Measurements from ENCODE around the gene TMEM35B. TPM values are rescaled to one million over a fixed set of nuclear protein-coding genes. Genes with fewer than 3 reads are reported as not detected.
A peak's percentile ranks its signal among the peaks of the same experiment; 100 is the strongest.

Gene TMEM35B
- total and polyA plus RNA-seq, 2 donors (not counting 1 experiment from before 2014, with no cell fraction given), result 36.0 to 45.0 TPM

- Histone ChIP-seq H3K4me1 (ENCODE audit: control insufficient read depth, extremely low read depth, insufficient read depth, low read length) (peaks cover 5% of the 10 kb centered on the region), H3K36me3 (ENCODE audit: control insufficient read depth, insufficient read depth, low read length) (peaks cover 4% of the 10 kb centered on the region), H4K20me1 (ENCODE audit: control insufficient read depth, extremely low read depth, insufficient read depth, low read length) (no peaks in the 10 kb centered on the region), H3K9me3 (ENCODE audit: control insufficient read depth, insufficient read depth, low read depth, low read length) (no peaks in the 10 kb centered on the region), H3K79me2 (ENCODE audit: control insufficient read depth, insufficient read depth, low read length) (peaks cover 15% of the 10 kb centered on the region), H3K27me3 (ENCODE audit: control insufficient read depth, insufficient read depth, low read length) (no peaks in the 10 kb centered on the region), H3K9ac (ENCODE audit: insufficient read depth, low read length) (peak overlapping the region; percentile 81), H3K4me3 (replicated peaks in 1 of 4; ENCODE audit: control extremely low read depth in 1 of 4, insufficient read depth in 1 of 4, low read depth in 3 of 4, low read length in 4 of 4) (peak overlapping the region; percentile 55 to 87 (median 71)), H3K4me2 (ENCODE audit: extremely low read depth, insufficient read depth, low read length) (peak overlapping the region; percentile 96), H2AFZ (ENCODE audit: low read length) (peak overlapping the region; percentile 75), H3K27ac (ENCODE audit: insufficient read depth, low read length) (peak overlapping the region; percentile 80)
- DNase-seq (ENCODE audit: low read depth in 2 of 2), result peak in 1 of 2 donors; percentile 42
- TF ChIP-seq CTCF (conservative IDR thresholded peaks at IDR 0.05 in 1 of 2, IDR thresholded peaks at IDR 0.05 in 1 of 2; ENCODE audit: low read depth in 1 of 2, low read length in 2 of 2) (no peak), EZH2 (IDR thresholded peaks at IDR 0.05; ENCODE audit: low read length, missing control alignments) (no peak)
Observed at GRCh38 chr1:34984435-34984792, 733 bp downstream of the TMEM35B start.

GRCh38 chr1:34983700-34984355, 1.3 kb downstream of the TMEM35B start:
- H3K27me3 ChIP-seq (ENCODE audit: control insufficient read depth, insufficient read depth, low read length), result no peaks in the 10 kb centered on the region
- TF ChIP-seq EZH2 (IDR thresholded peaks at IDR 0.05; ENCODE audit: low read length, missing control alignments) (no peak), CTCF (conservative IDR thresholded peaks at IDR 0.05 in 1 of 2, IDR thresholded peaks at IDR 0.05 in 1 of 2; ENCODE audit: low read depth in 1 of 2, low read length in 2 of 2) (no peak)
- H4K20me1 ChIP-seq (ENCODE audit: control insufficient read depth, extremely low read depth, insufficient read depth, low read length), result no peaks in the 10 kb centered on the region
- peaks cover 5% of the 10 kb centered on the region for H3K4me1 ChIP-seq (ENCODE audit: control insufficient read depth, extremely low read depth, insufficient read depth, low read length)
- H3K9ac ChIP-seq (ENCODE audit: insufficient read depth, low read length), result peak overlapping the region; percentile 81
- H2AFZ ChIP-seq (ENCODE audit: low read length), result peak overlapping the region; percentile 75
- H3K4me3 ChIP-seq (replicated peaks in 1 of 4; ENCODE audit: control extremely low read depth in 1 of 4, insufficient read depth in 1 of 4, low read depth in 3 of 4, low read length in 4 of 4), result peak overlapping the region; percentile 55 to 87 (median 71)
- H3K79me2 ChIP-seq (ENCODE audit: control insufficient read depth, insufficient read depth, low read length), result peaks cover 15% of the 10 kb centered on the region
- H3K4me2 ChIP-seq (ENCODE audit: extremely low read depth, insufficient read depth, low read length), result peak overlapping the region; percentile 96
- DNase-seq (ENCODE audit: low read depth in 2 of 2), result peak in 1 of 2 donors; percentile 56
- H3K9me3 ChIP-seq (ENCODE audit: control insufficient read depth, insufficient read depth, low read depth, low read length), result no peaks in the 10 kb centered on the region
- H3K27ac ChIP-seq (ENCODE audit: insufficient read depth, low read length), result peak overlapping the region; percentile 80
- peaks cover 4% of the 10 kb centered on the region for H3K36me3 ChIP-seq (ENCODE audit: control insufficient read depth, insufficient read depth, low read length)

GRCh38 chr1:34982820-34983376, 2.2 kb downstream of the TMEM35B start:
- H3K79me2 ChIP-seq (ENCODE audit: control insufficient read depth, insufficient read depth, low read length), result peaks cover 15% of the 10 kb centered on the region
- no peaks in the 10 kb centered on the region for H4K20me1 ChIP-seq (ENCODE audit: control insufficient read depth, extremely low read depth, insufficient read depth, low read length)
- H3K9me3 ChIP-seq (ENCODE audit: control insufficient read depth, insufficient read depth, low read depth, low read length), result no peaks in the 10 kb centered on the region
- H3K27ac ChIP-seq (ENCODE audit: insufficient read depth, low read length), result no peak overlapping the region
- H3K9ac ChIP-seq (ENCODE audit: insufficient read depth, low read length), result no peak overlapping the region
- peaks cover 5% of the 10 kb centered on the region for H3K4me1 ChIP-seq (ENCODE audit: control insufficient read depth, extremely low read depth, insufficient read depth, low read length)
- H3K4me3 ChIP-seq (replicated peaks in 1 of 4; ENCODE audit: control extremely low read depth in 1 of 4, insufficient read depth in 1 of 4, low read depth in 3 of 4, low read length in 4 of 4), result no peak overlapping the region
- H2AFZ ChIP-seq (ENCODE audit: low read length), result no peak overlapping the region
- no peak overlapping the region for H3K4me2 ChIP-seq (ENCODE audit: extremely low read depth, insufficient read depth, low read length)
- DNase-seq (ENCODE audit: low read depth in 2 of 2), result no peak
- peaks cover 4% of the 10 kb centered on the region for H3K36me3 ChIP-seq (ENCODE audit: control insufficient read depth, insufficient read depth, low read length)
- TF ChIP-seq CTCF (conservative IDR thresholded peaks at IDR 0.05 in 1 of 2, IDR thresholded peaks at IDR 0.05 in 1 of 2; ENCODE audit: low read depth in 1 of 2, low read length in 2 of 2), result no peak
- TF ChIP-seq EZH2 (IDR thresholded peaks at IDR 0.05; ENCODE audit: low read length, missing control alignments), result no peak
- no peaks in the 10 kb centered on the region for H3K27me3 ChIP-seq (ENCODE audit: control insufficient read depth, insufficient read depth, low read length)
